Neural cell (in vitro differentiated cells): Measurements from ENCODE around the gene SPATA2. TPM values are rescaled to one million over a fixed set of nuclear protein-coding genes. Genes with fewer than 3 reads are reported as not detected.

ENCODE experiments used
- H2AFZ ChIP-seq: fragments of 200-600, 300-800 bp; sonication (generic), shearing (Covaris generic); 2 replicates; pipeline ENCODE4 v1.6.0; 2014; ENCODE audit warnings: low read depth, mild to moderate bottlenecking, antibody characterized with exemption, low read length, moderate library complexity
- H3F3A ChIP-seq: fragments of 200-600 bp; shearing (Covaris generic); 2 replicates; pipeline ENCODE4 v1.6.1; 2016; ENCODE audit warnings: mild to moderate bottlenecking, moderate library complexity, mixed read lengths, antibody characterized with exemption, low read length; ENCODE audit not compliant: insufficient read depth, poor library complexity, severe bottlenecking
- H3K27ac ChIP-seq: fragments of 200-600, 300-800 bp; sonication (generic), shearing (Covaris generic); 2 replicates; pipeline ENCODE4 v1.5.1; 2014; ENCODE audit warnings: mild to moderate bottlenecking, low read length, moderate library complexity
- H3K27me3 ChIP-seq: fragments of 300-800, 200-600 bp; sonication (generic), shearing (Covaris generic); 2 replicates; pipeline ENCODE4 v1.6.0; 2014; ENCODE audit warnings: mild to moderate bottlenecking, low read depth, low read length, moderate library complexity; ENCODE audit not compliant: insufficient read depth
- H3K36me3 ChIP-seq: fragments of 300-800, 200-600 bp; sonication (generic), shearing (Covaris generic); 2 replicates; pipeline ENCODE4 v1.5.1; 2014; ENCODE audit warnings: mild to moderate bottlenecking, antibody characterized with exemption, low read length, moderate library complexity; ENCODE audit not compliant: insufficient read depth
- H3K4me2 ChIP-seq: fragments of 300-800, 200-600 bp; sonication (generic), shearing (Covaris generic); 2 replicates; pipeline ENCODE4 v1.6.0; 2014; ENCODE audit warnings: mild to moderate bottlenecking, low read length
- H3K4me3 ChIP-seq: fragments of 300-800, 200-600 bp; sonication (generic), shearing (Covaris generic); 2 replicates; pipeline ENCODE4 v1.5.1; 2014; ENCODE audit warnings: mild to moderate bottlenecking, low read length, moderate library complexity
- H3K79me2 ChIP-seq: fragments of 200-600 bp; shearing (Covaris generic); replicated peaks from 2 replicates; pipeline ENCODE4 v1.6.0; 2014; ENCODE audit warnings: mild to moderate bottlenecking, low read length, moderate library complexity; ENCODE audit not compliant: insufficient read depth
- H3K9ac ChIP-seq: fragments of 300-800, 200-600 bp; sonication (generic), shearing (Covaris generic); 2 replicates; pipeline ENCODE4 v1.6.1; 2016; ENCODE audit warnings: mild to moderate bottlenecking, low read length, mixed read lengths
- H3K9me2 ChIP-seq: fragments of 200-600 bp; shearing (Covaris generic); 2 replicates; pipeline ENCODE4 v1.6.1; 2016; ENCODE audit warnings: mild to moderate bottlenecking, low read length, mixed read lengths; ENCODE audit not compliant: insufficient read depth
- H3K9me3 ChIP-seq: fragments of 200-600, 300-800 bp; sonication (generic), shearing (Covaris generic); 2 replicates; pipeline ENCODE4 v1.6.1; 2016; ENCODE audit warnings: mild to moderate bottlenecking, mixed run types, low read length, moderate library complexity, mixed read lengths
- H4K20me1 ChIP-seq: fragments of 200-600 bp; shearing (Covaris generic); 2 replicates; pipeline ENCODE4 v1.6.1; 2016; ENCODE audit warnings: mild to moderate bottlenecking, mixed run types; ENCODE audit not compliant: insufficient read depth
- EP300 ChIP-seq: fragments of 450-650 bp; conservative IDR thresholded peaks from 2 replicates; pipeline ENCODE4 v1.6.1; 2014; ENCODE audit warnings: antibody characterized with exemption, mild to moderate bottlenecking, moderate library complexity; ENCODE audit not compliant: poor library complexity, severe bottlenecking
- EZH2 ChIP-seq: fragments of 200-600, 300-800 bp; shearing (Covaris generic), sonication (generic); IDR thresholded peaks from 2 replicates; pipeline ENCODE4 v1.6.1; 2014; ENCODE audit warnings: antibody characterized with exemption, low read length, borderline replicate concordance, mild to moderate bottlenecking; ENCODE audit not compliant: insufficient read depth, poor library complexity, severe bottlenecking
- MXI1 ChIP-seq: fragments of 450-650 bp; conservative IDR thresholded peaks from 2 replicates; pipeline ENCODE4 v1.6.1; 2014; ENCODE audit warnings: antibody characterized with exemption, mild to moderate bottlenecking; ENCODE audit not compliant: poor library complexity, severe bottlenecking
- POLR2AphosphoS5 ChIP-seq: IDR thresholded peaks from 2 replicates; pipeline ENCODE4 v1.6.1; 2012
- RAD21 ChIP-seq: fragments of 450-650 bp; conservative IDR thresholded peaks from 2 replicates; pipeline ENCODE4 v1.6.1; 2014; ENCODE audit warnings: antibody characterized with exemption, mild to moderate bottlenecking, moderate library complexity
- SMC3 ChIP-seq: fragments of 450-650 bp; conservative IDR thresholded peaks from 2 replicates; pipeline ENCODE4 v1.6.1; 2014; ENCODE audit warnings: antibody characterized with exemption, mild to moderate bottlenecking, moderate library complexity; ENCODE audit not compliant: poor library complexity
- TAF1 ChIP-seq: IDR thresholded peaks from 2 replicates; pipeline ENCODE4 v1.6.1; 2012; ENCODE audit warnings: low read depth
- polyA plus RNA-seq: library from polyadenylated mRNA; depleted of rRNA; stranded (reverse); fragments of >200 nt; gene quantifications from 2 replicates; pipeline ENCODE4 v1.2.3, GENCODE V29; 2014
- TF ChIP-seq, protein P1 (sequence below): fragments of 450-650 bp; IDR thresholded peaks from 2 replicates; pipeline ENCODE4 v1.5.1; 2014; ENCODE audit warnings: antibody characterized with exemption, mild to moderate bottlenecking, moderate library complexity; ENCODE audit not compliant: poor library complexity, severe bottlenecking
- TF ChIP-seq, protein P2 (sequence below): IDR thresholded peaks from 2 replicates; pipeline ENCODE4 v1.6.1; 2012; ENCODE audit warnings: borderline replicate concordance

SPATA2 gene
- polyA plus RNA-seq, 1 donor from 2014 or later, result 1.7 TPM

DNA sequence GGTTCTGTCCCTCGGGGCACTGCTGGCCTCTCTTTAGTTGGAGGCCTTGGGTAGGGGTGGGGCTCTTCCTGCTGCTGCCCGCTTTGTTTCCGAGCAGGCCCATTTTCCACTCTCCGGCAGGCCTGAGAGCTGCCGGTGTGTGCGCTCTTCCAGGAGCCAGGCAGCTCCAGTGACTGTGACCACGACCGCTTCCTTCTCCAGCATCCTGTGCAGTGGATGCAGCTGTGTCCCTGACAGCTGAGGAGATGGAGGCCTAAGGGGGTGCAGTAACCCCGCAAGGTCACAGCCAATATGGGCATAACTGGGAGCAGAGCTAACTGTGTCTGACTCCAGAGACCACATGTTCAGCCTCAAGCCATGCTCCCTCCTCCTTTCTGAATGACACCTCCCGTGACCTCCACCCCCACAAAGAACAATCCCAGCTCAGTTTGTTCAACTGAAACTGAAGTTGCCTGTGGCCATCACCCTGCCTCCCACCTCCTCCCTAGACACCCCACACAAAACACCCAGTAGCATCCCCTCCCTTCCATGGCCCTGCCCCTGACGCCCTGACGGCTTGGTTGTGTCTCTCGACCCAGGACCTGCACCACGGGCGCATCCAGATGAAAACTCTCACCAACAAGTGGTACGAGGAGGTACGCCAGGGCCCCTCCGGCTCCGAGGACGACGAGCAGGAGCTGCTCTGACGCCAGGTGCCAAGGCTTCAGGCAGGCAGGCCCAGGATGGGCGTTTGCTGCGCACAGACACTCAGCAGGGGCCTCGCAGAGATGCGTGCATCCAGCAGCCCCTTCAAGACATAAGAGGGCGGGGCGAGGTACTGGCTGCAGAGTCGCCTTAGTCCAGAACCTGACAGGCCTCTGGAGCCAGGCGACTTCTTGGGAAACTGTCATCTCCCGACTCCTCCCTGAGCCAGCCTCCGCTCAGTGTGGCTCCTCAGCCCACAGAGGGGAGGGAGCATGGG lies 27.8 kb downstream of the SPATA2 start:
- Histone ChIP-seq H3K27ac (no peak overlapping the region), H3K9ac (no peak overlapping the region)

DNA sequence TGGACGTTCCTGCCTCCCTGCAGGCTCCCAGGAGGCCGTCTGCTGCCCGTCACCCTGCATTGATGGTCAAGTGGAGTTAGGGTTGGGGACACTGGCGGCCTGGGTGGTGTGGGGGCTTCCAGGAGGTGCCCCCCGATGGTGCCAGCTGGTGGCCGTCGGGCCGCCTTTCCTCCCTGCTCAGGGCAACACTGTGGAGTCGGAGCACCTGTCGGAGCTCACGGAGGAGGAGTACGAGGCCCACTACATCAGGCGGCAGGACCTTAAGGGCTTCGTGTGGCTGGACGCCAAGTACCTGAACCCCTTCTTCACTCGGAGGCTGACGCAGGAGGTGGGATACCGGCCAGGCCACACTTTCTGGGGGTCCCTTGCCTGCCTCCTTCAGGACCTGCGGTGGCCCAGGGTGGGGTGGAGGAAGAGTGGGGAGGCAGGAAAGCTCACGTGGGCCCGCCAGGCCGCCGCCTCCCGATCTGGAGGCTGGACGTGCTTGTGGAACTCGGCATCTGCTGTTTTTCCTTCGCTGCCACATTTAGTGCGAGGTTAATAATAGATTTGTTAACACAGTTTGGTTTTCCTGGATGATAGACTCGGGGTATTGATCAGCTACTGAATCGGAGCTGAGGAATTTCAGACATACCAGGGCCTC lies 28.6 kb downstream of the SPATA2 start:
- Histone ChIP-seq H3K27ac (no peak overlapping the region), H3K36me3 (peaks cover 4% of the 10 kb centered on the region), H3K9me2 (no peaks in the 10 kb centered on the region)
- no peak for TF ChIP-seq EZH2
- TF ChIP-seq MXI1, result no peak
- TF ChIP-seq EP300, result no peak
- TF ChIP-seq, protein P1, sequence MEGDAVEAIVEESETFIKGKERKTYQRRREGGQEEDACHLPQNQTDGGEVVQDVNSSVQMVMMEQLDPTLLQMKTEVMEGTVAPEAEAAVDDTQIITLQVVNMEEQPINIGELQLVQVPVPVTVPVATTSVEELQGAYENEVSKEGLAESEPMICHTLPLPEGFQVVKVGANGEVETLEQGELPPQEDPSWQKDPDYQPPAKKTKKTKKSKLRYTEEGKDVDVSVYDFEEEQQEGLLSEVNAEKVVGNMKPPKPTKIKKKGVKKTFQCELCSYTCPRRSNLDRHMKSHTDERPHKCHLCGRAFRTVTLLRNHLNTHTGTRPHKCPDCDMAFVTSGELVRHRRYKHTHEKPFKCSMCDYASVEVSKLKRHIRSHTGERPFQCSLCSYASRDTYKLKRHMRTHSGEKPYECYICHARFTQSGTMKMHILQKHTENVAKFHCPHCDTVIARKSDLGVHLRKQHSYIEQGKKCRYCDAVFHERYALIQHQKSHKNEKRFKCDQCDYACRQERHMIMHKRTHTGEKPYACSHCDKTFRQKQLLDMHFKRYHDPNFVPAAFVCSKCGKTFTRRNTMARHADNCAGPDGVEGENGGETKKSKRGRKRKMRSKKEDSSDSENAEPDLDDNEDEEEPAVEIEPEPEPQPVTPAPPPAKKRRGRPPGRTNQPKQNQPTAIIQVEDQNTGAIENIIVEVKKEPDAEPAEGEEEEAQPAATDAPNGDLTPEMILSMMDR, result no peak
- TF ChIP-seq, protein P2, sequence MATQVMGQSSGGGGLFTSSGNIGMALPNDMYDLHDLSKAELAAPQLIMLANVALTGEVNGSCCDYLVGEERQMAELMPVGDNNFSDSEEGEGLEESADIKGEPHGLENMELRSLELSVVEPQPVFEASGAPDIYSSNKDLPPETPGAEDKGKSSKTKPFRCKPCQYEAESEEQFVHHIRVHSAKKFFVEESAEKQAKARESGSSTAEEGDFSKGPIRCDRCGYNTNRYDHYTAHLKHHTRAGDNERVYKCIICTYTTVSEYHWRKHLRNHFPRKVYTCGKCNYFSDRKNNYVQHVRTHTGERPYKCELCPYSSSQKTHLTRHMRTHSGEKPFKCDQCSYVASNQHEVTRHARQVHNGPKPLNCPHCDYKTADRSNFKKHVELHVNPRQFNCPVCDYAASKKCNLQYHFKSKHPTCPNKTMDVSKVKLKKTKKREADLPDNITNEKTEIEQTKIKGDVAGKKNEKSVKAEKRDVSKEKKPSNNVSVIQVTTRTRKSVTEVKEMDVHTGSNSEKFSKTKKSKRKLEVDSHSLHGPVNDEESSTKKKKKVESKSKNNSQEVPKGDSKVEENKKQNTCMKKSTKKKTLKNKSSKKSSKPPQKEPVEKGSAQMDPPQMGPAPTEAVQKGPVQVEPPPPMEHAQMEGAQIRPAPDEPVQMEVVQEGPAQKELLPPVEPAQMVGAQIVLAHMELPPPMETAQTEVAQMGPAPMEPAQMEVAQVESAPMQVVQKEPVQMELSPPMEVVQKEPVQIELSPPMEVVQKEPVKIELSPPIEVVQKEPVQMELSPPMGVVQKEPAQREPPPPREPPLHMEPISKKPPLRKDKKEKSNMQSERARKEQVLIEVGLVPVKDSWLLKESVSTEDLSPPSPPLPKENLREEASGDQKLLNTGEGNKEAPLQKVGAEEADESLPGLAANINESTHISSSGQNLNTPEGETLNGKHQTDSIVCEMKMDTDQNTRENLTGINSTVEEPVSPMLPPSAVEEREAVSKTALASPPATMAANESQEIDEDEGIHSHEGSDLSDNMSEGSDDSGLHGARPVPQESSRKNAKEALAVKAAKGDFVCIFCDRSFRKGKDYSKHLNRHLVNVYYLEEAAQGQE, result no peak
- no peak for TF ChIP-seq POLR2AphosphoS5
- no peak for TF ChIP-seq SMC3

More for the DNA sequence above, 27.8 kb downstream of the SPATA2 start:
- Histone ChIP-seq H3K27me3 (no peaks in the 10 kb centered on the region), H4K20me1 (no peaks in the 10 kb centered on the region), H3K9me3 (no peaks in the 10 kb centered on the region), H3K36me3 (peaks cover 4% of the 10 kb centered on the region), H3K4me3 (no peak overlapping the region), H2AFZ (no peak overlapping the region), H3K4me2 (no peak overlapping the region), H3F3A (no peaks in the 10 kb centered on the region), H3K79me2 (no peaks in the 10 kb centered on the region), H3K9me2 (no peaks in the 10 kb centered on the region)
- TF ChIP-seq EZH2, result no peak
- no peak for TF ChIP-seq RAD21
- no peak for TF ChIP-seq SMC3
- TF ChIP-seq EP300, result no peak
- no peak for TF ChIP-seq MXI1
- TF ChIP-seq TAF1, result no peak
- TF ChIP-seq, protein P2, result no peak
- TF ChIP-seq, protein P1, result no peak
- no peak for TF ChIP-seq POLR2AphosphoS5

More for the DNA sequence above, 28.6 kb downstream of the SPATA2 start:
- no peaks in the 10 kb centered on the region for H3F3A ChIP-seq
- H4K20me1 ChIP-seq, result no peaks in the 10 kb centered on the region
- H3K27me3 ChIP-seq, result no peaks in the 10 kb centered on the region
- H3K4me3 ChIP-seq, result no peak overlapping the region
- no peaks in the 10 kb centered on the region for H3K9me3 ChIP-seq
- H3K9ac ChIP-seq, result no peak overlapping the region
- no peak overlapping the region for H2AFZ ChIP-seq
- H3K79me2 ChIP-seq, result no peaks in the 10 kb centered on the region
- no peak overlapping the region for H3K4me2 ChIP-seq
